ENCODE data around the gene IRF2. TPM values are rescaled to one million over a fixed set of nuclear protein-coding genes. Genes with fewer than 3 reads are reported as not detected.

Gene IRF2
- total RNA-seq, 1 donor from 2014 or later: 21.8 TPM

DNA sequence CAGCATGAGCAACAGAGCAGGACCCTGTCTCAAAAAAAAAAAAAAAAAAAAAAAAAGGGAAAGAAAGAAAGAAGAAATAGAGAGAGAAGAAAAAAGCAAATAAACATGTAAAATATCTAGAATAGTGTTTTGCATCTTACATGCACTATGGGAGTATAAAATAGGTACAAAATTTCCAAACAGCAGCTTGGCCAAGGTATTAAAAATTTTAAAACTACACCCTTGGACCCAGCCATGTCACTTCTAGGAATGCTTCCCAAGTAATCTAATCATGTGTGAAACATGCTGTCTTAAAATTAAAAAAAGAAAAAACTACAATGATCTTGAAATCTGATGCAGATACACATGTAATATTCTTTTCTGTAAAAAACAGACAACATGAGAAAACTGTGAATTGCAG is 21.6 kb downstream of the IRF2 start:
- no peak overlapping the region for H3K4me3 Mint-ChIP-seq (ENCODE audit: unreplicated experiment)
- no peaks in the 10 kb centered on the region for H3K9me3 Mint-ChIP-seq (ENCODE audit: unreplicated experiment)
- H3K27ac Mint-ChIP-seq (ENCODE audit: unreplicated experiment): no peak overlapping the region
- no peak for DNase-seq (ENCODE audit: extremely low spot score, unreplicated experiment)
- TF ChIP-seq, protein P1, sequence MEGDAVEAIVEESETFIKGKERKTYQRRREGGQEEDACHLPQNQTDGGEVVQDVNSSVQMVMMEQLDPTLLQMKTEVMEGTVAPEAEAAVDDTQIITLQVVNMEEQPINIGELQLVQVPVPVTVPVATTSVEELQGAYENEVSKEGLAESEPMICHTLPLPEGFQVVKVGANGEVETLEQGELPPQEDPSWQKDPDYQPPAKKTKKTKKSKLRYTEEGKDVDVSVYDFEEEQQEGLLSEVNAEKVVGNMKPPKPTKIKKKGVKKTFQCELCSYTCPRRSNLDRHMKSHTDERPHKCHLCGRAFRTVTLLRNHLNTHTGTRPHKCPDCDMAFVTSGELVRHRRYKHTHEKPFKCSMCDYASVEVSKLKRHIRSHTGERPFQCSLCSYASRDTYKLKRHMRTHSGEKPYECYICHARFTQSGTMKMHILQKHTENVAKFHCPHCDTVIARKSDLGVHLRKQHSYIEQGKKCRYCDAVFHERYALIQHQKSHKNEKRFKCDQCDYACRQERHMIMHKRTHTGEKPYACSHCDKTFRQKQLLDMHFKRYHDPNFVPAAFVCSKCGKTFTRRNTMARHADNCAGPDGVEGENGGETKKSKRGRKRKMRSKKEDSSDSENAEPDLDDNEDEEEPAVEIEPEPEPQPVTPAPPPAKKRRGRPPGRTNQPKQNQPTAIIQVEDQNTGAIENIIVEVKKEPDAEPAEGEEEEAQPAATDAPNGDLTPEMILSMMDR (IDR thresholded peaks at IDR 0.05): no peak
- H3K4me1 Mint-ChIP-seq (ENCODE audit: unreplicated experiment): peaks cover 57% of the 10 kb centered on the region
- no peaks in the 10 kb centered on the region for H3K27me3 Mint-ChIP-seq (ENCODE audit: unreplicated experiment)
- peaks cover 7% of the 10 kb centered on the region for H3K36me3 Mint-ChIP-seq (ENCODE audit: unreplicated experiment)

GRCh38 chr4:184451726-184452125 is 22.6 kb downstream of the IRF2 start:
- Mint-ChIP-seq H3K4me1 (ENCODE audit: unreplicated experiment) (peaks cover 60% of the 10 kb centered on the region), H3K36me3 (ENCODE audit: unreplicated experiment) (peaks cover 5% of the 10 kb centered on the region), H3K9me3 (ENCODE audit: unreplicated experiment) (no peaks in the 10 kb centered on the region), H3K27me3 (ENCODE audit: unreplicated experiment) (no peaks in the 10 kb centered on the region), H3K27ac (ENCODE audit: unreplicated experiment) (peak overlapping the region; percentile 9), H3K4me3 (ENCODE audit: unreplicated experiment) (no peak overlapping the region)
- TF ChIP-seq, protein P1 (IDR thresholded peaks at IDR 0.05): no peak
- DNase-seq (ENCODE audit: extremely low spot score, unreplicated experiment): no peak

DNA sequence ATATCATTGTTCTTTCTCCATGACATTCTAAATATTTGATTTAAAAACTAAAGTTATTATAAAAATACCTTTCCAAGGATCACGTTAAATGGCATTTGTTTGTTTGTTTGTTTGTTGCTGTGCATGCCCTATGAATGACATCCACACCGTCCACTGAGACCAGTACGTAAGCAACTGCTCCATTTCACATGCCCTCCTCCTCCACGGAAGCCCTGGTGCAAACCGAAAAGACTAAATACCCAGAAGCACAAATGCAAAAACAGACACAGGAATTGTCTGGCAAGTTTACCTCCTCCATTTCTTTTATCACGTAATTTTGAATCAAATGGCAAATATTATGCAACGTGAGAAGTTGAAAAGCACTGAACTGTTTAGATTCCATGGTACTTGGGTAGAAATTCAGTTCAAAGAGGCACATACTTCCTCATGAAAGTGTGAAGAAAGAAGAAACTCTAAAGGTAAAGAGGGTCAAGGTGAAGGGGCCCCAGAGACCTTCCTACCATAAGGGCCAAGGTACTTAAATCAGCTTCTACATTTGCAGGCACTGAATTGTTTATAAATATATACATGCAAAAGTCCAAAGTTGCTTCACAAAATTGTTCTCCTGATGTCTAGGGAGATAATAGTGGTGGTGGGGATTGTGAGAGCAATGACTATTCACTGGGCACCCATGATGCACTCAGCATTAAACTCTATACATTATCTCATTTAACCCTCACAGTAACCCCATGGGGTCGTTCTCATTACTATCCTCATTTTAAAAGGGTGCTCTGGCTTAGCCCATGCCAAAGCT is 23.4 kb downstream of the IRF2 start:
- Mint-ChIP-seq H3K4me3 (ENCODE audit: unreplicated experiment) (no peak overlapping the region), H3K27me3 (ENCODE audit: unreplicated experiment) (no peaks in the 10 kb centered on the region), H3K27ac (ENCODE audit: unreplicated experiment) (peak overlapping the region; percentile 35), H3K36me3 (ENCODE audit: unreplicated experiment) (peaks cover 5% of the 10 kb centered on the region), H3K9me3 (ENCODE audit: unreplicated experiment) (no peaks in the 10 kb centered on the region), H3K4me1 (ENCODE audit: unreplicated experiment) (peaks cover 60% of the 10 kb centered on the region)
- DNase-seq (ENCODE audit: extremely low spot score, unreplicated experiment): no peak
- TF ChIP-seq, protein P1 (IDR thresholded peaks at IDR 0.05): no peak

- Mint-ChIP-seq H3K36me3 (ENCODE audit: unreplicated experiment) (peaks cover 5% of the 10 kb centered on the region), H3K27ac (ENCODE audit: unreplicated experiment) (peak overlapping the region; percentile 82), H3K27me3 (ENCODE audit: unreplicated experiment) (no peaks in the 10 kb centered on the region), H3K9me3 (ENCODE audit: unreplicated experiment) (no peaks in the 10 kb centered on the region), H3K4me3 (ENCODE audit: unreplicated experiment) (peak overlapping the region; percentile 54), H3K4me1 (ENCODE audit: unreplicated experiment) (peaks cover 63% of the 10 kb centered on the region)
- TF ChIP-seq, protein P1 (IDR thresholded peaks at IDR 0.05): no peak
- DNase-seq (ENCODE audit: extremely low spot score, unreplicated experiment): no peak
Measured at GRCh38 chr4:184450045-184450444, 24.3 kb downstream of the IRF2 start.

DNA sequence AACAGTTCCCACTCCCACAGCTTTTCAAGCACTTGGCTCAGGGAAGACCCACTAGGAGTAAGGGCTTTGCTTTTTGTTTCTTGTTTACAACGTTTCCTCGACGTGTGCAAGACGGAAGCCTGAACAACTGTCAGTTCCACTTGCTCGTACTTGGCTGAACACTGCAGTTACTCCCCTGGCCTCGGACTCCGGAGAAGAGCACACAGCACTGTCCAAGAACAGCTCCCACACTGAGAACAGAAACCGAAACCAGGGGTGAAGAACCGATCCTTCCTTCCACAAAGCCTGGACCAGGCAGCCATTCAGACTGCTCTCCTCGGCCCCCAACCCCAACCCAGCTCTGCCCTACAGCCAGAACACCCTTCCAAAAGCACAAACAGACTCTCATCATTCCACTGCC is 25.5 kb downstream of the IRF2 start:
- Mint-ChIP-seq H3K36me3 (ENCODE audit: unreplicated experiment) (peaks cover 5% of the 10 kb centered on the region), H3K9me3 (ENCODE audit: unreplicated experiment) (no peaks in the 10 kb centered on the region), H3K27ac (ENCODE audit: unreplicated experiment) (peak overlapping the region; percentile 51), H3K4me3 (ENCODE audit: unreplicated experiment) (no peak overlapping the region), H3K4me1 (ENCODE audit: unreplicated experiment) (peaks cover 68% of the 10 kb centered on the region), H3K27me3 (ENCODE audit: unreplicated experiment) (no peaks in the 10 kb centered on the region)
- TF ChIP-seq, protein P1 (IDR thresholded peaks at IDR 0.05): no peak
- DNase-seq (ENCODE audit: extremely low spot score, unreplicated experiment): no peak

Measured in osteocyte (in vitro differentiated cells).